GM20000 (cell line): Measurements from ENCODE around the gene SOX6.

Experiments used
- DNase-seq: peaks from one replicate; pipeline ENCODE4 v3.0.0; 2012; ENCODE audit warnings: low spot score
- TF ChIP-seq, protein P1 (sequence below): IDR thresholded peaks from 2 replicates; pipeline ENCODE4 v1.5.1; 2012; ENCODE audit warnings: mild to moderate bottlenecking, control low read depth; ENCODE audit errors: extremely low read depth, missing control alignments

Gene SOX6

DNA sequence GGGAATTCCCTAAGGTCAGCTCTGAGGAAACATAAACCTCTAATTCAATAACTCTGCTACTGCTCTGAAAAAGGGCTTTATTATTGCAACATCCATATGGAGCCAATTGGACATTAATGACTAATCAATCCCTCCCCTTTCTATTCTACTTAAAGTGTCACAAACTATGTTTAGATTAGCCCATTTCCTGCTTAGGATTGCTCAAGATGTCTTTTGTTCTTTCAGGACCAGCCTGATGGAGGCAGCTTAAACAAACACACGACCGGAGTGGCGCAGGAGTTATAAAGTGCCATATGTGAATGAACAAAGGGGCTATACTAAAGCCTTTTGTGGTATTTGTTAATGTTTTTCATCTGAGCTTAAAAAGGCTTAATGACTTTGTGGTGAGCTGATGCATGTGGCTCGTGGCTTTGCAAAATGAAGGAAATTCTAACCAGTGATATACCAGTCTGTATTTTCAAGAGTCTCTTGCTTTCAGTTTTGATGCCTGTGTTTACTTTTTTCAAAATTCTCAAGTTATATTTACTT is 354.4 kb downstream of the SOX6 start:
- no peak for DNase-seq
- TF ChIP-seq, protein P1, sequence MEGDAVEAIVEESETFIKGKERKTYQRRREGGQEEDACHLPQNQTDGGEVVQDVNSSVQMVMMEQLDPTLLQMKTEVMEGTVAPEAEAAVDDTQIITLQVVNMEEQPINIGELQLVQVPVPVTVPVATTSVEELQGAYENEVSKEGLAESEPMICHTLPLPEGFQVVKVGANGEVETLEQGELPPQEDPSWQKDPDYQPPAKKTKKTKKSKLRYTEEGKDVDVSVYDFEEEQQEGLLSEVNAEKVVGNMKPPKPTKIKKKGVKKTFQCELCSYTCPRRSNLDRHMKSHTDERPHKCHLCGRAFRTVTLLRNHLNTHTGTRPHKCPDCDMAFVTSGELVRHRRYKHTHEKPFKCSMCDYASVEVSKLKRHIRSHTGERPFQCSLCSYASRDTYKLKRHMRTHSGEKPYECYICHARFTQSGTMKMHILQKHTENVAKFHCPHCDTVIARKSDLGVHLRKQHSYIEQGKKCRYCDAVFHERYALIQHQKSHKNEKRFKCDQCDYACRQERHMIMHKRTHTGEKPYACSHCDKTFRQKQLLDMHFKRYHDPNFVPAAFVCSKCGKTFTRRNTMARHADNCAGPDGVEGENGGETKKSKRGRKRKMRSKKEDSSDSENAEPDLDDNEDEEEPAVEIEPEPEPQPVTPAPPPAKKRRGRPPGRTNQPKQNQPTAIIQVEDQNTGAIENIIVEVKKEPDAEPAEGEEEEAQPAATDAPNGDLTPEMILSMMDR = no peak

DNA sequence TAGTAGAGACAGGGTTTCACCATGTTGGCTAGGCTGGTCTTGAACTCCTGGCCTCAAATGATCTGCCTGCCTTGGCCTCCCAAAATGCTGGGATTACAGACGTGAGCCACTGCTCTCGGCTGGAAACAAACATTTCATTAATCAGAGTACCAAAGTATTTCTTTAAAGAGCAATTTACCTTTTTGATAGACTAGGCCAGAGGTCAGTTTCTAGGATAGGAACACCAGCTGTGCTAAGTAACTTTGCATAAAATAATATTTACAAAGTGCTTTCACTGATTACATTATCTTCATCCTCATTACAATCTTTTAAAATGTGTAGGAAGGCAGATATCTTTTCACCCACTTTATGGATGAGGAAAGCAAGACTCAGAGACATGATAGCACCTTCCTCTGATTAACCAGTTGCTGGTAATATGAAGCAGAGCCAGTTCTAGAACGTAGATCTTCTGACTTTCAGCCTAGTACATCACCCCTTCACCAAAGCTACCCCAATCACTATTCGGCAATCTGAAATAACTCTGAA is 355.2 kb downstream of the SOX6 start:
- TF ChIP-seq, protein P1 = no peak
- no peak for DNase-seq

DNA sequence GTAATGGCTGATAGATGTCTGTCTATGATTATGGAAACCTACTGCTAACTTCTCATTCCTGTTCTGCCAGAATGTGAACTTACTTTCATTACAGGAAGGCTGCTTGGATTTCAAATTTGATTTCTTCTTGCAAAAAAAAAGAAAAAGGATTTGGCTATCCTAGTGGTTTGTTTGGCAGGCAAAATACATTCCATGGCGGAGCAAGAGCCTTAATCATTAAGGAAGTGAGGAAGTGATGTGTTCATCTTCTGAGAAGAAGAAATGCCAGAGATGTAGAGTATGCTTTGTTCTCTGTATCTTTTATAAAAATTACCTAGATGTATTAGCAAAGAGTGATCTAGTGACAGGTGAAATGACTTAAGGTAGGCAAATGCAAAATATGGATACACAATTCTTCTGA is 356.3 kb downstream of the SOX6 start:
- TF ChIP-seq, protein P1 = no peak
- DNase-seq = no peak

DNA sequence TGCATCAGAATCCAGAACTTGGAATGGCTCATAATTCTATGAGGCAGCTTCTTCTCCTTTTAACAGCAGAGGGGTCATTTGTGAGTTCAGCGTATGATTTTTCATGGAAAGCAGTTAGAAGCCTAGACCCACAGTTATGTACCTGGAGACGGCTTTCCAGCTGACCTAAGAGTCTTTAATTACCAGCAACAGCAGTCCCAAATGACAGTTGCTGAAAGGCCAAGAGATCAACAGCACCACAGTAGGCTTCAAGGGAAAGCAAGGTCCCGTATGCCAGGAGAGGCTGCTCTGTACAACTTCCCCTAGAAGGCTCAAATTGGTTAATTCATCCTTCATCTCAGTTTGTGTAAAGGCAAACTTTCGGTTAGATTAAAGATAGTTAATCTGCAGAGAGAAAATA is 363.0 kb downstream of the SOX6 start:
- DNase-seq = no peak
- TF ChIP-seq, protein P1 = no peak

DNA sequence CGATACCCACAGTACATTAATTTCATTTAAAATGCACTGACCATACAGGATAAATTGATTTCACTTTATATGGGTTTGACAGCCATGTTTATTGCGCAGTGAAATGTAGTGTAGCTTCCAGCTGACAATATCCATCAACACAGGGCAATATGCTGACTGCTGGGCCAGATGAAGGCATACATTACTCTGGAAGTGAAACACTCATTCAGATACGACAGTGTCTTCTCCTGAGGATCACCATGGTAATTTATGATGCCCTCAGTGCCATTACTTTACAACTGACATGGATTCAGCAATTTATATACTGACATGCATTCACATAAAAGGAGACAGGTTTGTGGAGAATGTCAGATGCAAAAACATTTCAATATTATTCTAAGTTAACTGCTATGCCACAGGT is 365.1 kb downstream of the SOX6 start:
- DNase-seq = no peak
- TF ChIP-seq, protein P1 = no peak

DNA sequence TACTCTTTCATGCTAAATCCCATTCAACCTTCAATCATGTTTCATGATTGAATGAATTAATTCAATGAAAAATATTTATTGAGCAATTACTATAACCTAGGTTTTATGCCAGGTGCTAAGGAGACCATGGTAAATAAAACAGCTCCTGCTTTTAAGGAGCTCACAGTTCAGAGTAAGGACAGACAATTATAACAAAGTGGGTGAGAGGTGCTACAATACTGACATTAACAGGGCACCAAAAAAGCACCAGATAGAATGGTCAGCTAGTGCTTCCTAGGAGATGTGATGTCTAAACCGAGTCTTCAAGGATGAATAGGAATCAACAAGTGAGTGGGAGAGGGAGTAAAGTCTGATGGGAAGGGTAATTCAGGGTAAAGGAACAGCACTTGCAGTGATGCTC is 366.7 kb downstream of the SOX6 start:
- DNase-seq = no peak
- TF ChIP-seq, protein P1 = no peak

DNA sequence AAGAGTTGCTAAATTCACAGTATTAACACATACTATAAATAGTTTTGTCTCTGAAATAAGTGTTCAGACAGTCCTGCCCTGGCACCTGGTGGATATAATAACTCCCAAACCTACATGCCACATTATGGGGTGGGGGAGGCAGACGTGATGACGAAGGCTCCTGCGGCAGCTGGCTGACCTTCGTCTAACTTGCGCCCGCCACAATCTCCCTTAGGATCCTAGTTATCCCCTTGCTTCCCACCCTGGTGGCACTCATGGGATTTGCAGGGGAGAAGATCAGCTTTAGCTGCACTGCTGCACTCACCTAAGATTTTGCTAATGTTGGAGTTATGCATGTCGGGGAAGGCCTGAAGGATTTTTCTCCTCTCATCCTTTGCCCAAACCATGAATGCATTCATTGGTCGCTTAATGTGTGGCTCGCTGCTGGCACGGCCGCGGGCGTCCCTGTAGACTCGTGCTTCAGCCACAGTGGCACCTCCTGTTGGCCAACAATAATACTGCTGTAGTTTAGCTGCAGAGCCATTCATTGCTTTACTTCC is 367.6 kb downstream of the SOX6 start:
- DNase-seq = no peak
- TF ChIP-seq, protein P1 = no peak
